Cortex of kidney (tissue), 1 donor: ENCODE data around the gene VPS37C.

Experiments
- DNase-seq: peaks from one replicate; lab custom pipeline; 2025; lab: John Stamatoyannopoulos, UW

Gene VPS37C

DNA sequence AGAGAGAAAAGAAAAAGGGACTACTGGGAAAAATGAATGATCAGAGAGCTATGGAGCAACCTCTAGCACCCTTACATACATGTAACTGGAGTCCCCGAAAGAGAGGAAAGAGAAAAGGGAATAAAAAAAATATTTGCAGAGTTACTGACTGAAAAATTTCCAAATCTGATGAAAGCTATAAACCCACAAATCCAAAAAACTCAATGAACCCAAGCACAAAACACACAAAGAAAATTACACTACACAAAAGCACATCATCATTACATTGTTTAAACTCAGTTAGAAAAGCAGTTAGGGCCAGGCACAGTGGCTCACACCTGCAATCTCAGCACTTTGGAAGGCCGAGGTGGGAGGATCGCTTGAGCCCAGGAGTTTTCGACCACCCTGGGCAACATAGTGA is 6.7 kb downstream of the VPS37C start:
- no peak for DNase-seq

DNA sequence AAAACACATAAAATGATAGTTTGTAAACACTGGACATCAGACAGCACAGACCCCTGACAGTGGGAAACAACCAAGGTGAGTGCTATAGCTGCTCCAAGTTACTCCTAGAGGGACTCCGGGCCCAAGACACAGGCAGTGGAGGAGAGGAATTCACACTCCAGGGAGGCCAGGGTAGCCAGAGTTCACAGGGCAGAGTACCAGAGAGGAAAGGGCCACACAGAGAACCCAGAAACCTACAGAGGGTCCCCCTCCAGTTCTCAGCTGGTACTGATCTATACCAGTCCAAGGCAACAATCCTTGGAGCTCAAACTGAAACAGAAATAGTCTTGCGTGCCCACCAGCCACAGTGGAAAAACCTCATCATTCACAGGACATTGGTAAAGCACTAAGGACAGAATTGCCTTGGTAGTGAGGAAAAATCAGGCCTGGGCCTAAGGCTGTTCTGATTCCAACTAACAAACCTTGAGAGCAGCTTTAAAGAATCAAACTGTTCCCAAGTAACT is 7.6 kb downstream of the VPS37C start:
- DNase-seq, result no peak

GRCh38 chr11:61152816-61153592 is 8.2 kb downstream of the VPS37C start:
- no peak for DNase-seq

- DNase-seq, result no peak
Observed at GRCh38 chr11:61151545-61152252, 9.5 kb downstream of the VPS37C start.

DNA sequence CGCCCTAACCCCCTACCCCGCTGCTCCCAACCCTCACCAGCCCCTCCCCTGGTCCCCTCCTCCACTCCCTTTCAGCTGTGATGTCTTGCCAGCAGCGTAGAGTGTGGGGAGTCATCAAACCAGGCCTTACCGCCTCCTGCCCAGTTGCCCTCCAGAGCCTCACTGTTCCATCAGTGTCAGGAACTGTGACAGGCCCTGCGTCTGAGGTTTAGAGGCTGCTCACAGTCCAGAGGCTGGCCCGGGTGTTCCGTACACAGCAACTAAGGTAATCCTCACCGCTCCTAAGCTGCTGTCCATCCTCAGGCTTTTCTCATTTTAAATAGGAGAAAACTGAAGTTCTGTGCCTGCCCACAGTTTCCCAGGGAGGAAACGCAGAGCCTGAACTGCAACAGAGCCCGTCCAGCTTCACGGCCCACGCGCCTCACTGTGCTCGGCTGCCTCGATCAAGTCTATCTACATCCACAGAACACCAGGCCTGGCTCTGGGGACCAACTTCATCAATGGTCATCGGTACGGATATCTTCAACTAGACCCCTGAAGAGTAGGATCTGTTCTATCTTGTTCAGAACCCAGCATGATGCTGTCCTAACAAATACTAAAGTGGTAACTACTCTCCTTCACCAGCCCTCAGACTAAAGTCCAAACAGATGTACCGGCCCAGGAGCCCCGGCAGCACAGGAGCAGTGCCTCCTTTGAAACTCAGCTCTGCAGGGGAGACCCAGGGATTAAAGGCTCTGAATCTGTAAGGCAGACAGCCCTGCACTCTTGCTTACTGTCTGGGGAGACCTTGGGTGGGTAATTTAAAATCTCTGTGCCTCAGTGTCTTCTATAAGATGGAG is 10.3 kb downstream of the VPS37C start:
- DNase-seq, result no peak

DNA sequence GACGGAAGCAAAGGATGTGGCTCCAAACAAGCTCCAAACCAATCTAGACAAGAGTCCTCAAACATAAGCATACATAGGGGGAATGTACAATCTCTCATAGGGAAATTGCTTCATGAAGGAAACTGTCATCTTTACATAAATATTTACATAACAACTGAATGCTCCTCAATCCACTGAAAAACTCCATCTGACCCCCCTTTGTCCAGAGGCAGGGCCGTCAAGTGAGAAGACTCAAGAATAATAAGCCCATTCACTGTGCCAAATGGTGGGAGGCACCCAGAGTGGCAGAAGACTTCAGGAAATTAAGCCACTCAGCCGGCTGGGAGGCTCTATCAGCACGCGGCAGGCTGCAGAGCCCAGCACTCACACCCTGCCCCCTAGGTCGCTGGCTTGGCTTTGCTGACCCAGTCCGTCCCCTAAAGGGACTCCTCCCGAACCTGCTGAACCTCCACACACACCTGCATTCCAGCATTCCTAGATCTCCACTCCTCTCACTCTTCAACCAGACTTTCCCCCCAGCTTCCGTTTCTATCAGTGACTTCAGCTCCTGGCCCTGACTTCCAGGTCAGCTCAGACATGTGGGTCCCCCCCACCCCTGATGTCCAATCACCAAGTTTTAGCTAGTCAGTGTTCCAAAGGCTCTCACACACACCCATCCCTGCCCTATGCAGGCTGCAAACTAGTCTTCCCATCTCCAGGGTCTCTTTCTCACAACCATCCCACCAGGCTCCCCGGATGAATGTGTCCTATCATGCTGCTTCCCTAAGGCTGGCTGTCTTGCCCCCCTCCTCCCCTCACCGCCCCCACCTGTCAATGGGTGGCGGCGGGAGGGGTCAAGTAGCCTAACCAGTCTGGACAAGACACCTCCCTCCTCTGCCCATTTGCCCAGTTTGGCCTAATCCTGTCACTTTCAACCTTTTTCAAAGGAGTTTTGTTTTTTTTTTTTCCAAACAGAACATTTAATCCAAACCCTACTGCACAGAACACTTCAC is 11.3 kb downstream of the VPS37C start:
- no peak for DNase-seq

DNA sequence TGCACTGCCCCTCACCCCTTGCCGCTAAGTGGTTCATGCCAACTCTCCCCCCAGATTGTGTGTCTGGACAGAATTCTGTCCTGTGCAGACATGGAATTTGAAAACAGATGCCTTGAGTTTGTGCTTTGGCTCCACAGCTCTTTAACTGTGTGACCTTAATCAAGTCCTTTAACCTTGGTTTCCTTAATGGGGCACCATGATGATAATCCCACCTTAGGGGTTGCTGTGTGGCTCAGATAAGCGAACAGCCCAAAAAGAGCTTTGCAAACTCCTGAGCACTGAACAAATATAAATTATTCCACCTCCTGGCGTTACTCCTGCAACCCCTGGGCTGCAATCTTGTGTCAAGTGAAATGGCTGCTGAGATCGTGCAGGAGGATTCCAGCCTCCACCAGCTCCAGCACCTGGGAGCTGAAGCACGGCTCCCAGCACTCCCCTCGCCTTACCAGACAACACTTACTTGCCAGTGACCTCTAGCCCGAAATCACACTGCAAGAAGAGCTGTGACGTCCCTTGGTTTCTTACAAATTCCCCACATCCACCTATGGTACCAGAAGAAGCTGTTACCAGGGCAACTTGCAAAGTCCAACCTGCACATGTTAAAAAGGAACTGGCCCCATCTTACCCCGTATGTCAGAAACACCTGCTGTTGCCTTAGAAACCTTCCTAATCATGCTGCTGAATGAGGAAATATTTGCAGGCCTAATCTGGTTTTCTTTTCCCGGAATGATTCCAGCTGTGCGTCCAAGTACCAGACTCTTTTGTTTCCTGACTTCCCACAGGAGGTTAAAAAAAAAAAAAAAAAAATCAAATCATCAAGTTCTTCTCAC is 13.2 kb downstream of the VPS37C start:
- DNase-seq, result no peak

DNA sequence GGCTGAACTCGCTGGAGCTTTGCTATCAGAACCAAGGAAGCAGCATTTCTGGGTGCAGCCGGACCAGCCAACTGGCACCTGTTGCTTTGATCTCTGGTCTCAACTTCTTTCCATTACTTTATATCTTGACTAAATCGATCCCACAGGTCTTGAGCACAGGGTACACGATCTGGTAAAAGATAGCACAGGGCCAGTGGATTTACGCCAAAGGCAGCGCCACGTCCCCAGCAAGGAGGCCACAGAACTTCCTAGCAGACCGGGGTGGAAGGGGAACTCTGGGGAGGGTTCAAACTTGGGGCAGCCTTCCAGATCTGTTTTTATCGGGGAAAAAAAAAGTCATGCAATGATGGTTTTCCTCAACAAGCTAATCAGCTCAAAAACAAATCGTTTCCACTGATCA is 14.0 kb downstream of the VPS37C start:
- DNase-seq, result no peak

GRCh38 chr11:61146416-61146815 is 14.8 kb downstream of the VPS37C start:
- DNase-seq, result no peak

DNA sequence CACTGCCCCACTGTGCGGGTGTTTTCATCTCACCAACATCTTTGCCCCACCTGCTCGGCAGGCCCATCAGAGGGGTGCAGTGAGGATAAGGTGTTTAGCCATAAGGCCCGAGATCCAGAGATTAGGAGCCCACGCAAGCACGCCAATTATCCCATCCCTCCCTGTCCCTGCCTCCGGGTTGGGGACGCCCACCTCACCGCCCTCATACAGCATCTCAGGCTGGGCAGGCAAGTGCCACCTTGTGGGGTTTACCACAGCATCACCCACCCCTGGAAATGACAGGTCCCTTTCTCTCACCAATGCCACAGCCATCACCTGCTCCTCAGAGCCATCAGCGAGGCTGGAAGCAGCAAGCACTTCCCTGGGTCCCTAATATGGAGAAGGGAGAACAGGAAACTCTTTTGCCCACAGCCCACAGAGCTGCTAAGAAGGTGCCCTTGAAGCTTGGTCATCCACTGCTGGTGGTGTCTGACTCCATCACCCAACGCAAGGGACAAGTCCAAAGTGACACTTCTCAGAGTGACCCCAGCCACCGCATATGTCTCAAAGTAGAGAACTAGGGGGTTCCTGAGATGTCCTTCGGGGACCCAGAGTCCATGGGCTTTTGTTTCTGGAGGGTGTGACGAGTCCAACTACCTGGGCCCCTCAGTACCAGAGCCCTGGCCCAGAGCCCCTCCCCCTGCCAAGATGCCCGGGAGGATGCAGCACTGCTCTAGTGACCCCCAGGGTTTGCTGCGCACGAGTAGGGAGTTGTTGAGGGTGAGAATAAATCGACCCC is 15.8 kb downstream of the VPS37C start:
- no peak for DNase-seq

- no peak for DNase-seq
Observed at GRCh38 chr11:61144511-61145179, 16.6 kb downstream of the VPS37C start.

- no peak for DNase-seq
Observed at GRCh38 chr11:61142424-61142823, 18.8 kb downstream of the VPS37C start.

DNA sequence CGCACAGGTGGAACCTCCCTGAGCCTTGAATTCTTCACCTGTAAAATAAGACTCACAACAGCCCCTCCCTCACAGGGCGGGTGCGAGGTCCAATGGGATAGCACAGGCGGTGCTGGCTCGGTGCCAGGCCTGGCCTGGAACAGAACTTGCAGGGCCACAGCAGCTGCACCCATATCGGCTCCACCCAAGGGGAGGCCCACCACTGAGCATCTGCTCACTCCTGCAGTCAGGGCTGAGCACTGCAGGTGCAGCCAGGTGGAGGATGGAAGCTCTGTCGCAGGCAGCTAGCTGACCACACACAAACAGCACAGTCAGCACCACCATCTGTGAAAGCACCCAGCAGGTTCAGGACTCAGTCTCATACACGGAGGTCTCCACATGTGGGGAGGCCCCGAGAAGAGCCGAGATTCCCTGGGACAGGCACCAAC is 19.6 kb downstream of the VPS37C start:
- no peak for DNase-seq

DNA sequence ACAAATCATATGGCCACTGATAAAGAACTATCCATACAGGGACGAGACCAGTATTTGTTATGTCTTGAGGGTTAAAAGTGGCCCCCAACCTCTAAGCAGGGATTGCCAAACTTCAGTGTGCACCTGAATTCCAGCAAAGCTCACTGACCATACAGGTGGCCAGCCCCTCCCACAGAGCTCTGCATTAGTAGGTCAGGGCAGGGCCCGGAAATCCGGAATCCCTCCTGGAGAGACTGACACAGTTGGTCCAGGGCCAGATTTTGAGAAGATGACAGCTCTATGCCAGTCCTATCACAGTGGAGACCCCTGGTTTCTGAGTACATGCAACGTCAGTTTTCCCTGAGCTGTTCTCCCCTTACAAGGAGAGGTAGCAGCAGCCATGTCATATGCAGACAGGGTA is 20.8 kb downstream of the VPS37C start:
- DNase-seq, result no peak

DNA sequence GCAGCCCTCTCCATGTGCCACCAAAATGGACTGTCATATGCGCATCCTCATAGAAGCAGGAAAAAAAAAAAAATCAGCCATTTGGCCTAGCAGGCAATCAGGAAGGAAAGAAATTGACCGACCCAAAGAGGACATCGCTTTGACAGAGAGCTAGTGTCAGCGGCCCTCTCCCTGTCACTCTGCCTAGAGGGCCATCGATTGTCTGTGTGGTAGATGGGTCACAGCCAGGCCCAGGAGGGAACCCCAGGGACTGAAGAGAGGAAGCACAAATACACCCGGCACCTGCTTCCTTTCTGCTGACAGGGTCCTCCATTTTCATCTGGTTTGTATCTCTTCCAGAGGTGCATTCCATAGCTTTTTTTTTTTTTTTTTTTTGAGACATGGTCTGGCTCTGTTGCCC is 21.8 kb downstream of the VPS37C start:
- DNase-seq, result no peak

- no peak for DNase-seq
Observed at GRCh38 chr11:61138935-61139334, 22.3 kb downstream of the VPS37C start.

GRCh38 chr11:61134801-61135257 is 26.4 kb downstream of the VPS37C start:
- no peak for DNase-seq

GRCh38 chr11:61133956-61134662 is 27.1 kb downstream of the VPS37C start:
- no peak for DNase-seq
